Transverse colon (tissue), 4 donors: ENCODE measurements around the gene FCHSD2. TPM values are rescaled to one million over a fixed set of nuclear protein-coding genes. Genes with fewer than 3 reads are reported as not detected.
A peak's percentile ranks its signal among the peaks of the same experiment; 100 is the strongest.

Experiments
- DNase-seq: peaks from one replicate; pipeline ENCODE4 v3.0.0-alpha.2; 2019
- H3K27ac ChIP-seq, 4 donors: fragments of 200-600 bp; sonication (generic); 2 replicates each; pipeline ENCODE4 v1.5.1; 2016 to 2018; ENCODE audit warnings: inconsistent platforms in 4 of 4
- H3K27me3 ChIP-seq: fragments of 200-600 bp; sonication (generic); 2 replicates; pipeline ENCODE4 v1.5.1; 2017; ENCODE audit warnings: inconsistent platforms
- H3K36me3 ChIP-seq, 4 donors: fragments of 200-600 bp; sonication (generic); 2 replicates each; pipeline ENCODE4 v1.5.1; 2017 to 2019; ENCODE audit warnings: inconsistent platforms in 4 of 4
- H3K4me1 ChIP-seq, 4 donors: fragments of 200-600 bp; sonication (generic); 2 replicates each; pipeline ENCODE4 v1.5.1; 2017 to 2020; ENCODE audit warnings: inconsistent platforms in 4 of 4
- H3K4me3 ChIP-seq, 4 donors: fragments of 200-600 bp; sonication (generic); 1 replicate in 1 of 4; 2 replicates in 3 of 4; pipeline versions ENCODE4 v1.5.1 to v1.6.1; 2017 to 2019; ENCODE audit warnings: inconsistent platforms in 4 of 4
- H3K9me3 ChIP-seq, 2 donors: fragments of 200-600 bp; sonication (generic); 2 replicates each; pipeline ENCODE4 v1.5.1; 2017 to 2019; ENCODE audit warnings: inconsistent platforms in 2 of 2
- EP300 ChIP-seq: sonication (generic); formaldehyde crosslinking; IDR thresholded peaks from one replicate; pipeline ENCODE4 v1.6.1; 2017; ENCODE audit warnings: antibody characterized with exemption, low read depth
- POLR2A ChIP-seq: fragments of 450-650 bp; IDR thresholded peaks from one replicate; pipeline ENCODE4 v1.6.1; 2016; ENCODE audit warnings: antibody characterized with exemption, mild to moderate bottlenecking, moderate library complexity
- POLR2AphosphoS5 ChIP-seq, 3 donors: sonication (generic); formaldehyde crosslinking; IDR thresholded peaks; one replicate each; pipeline ENCODE4 v1.6.1; 2016; ENCODE audit warnings: antibody characterized with exemption in 3 of 3
- WGBS, 2 donors: methylation state at CpG; one replicate each; pipeline ENCODE4 v1.1.5; 2018; ENCODE audit warnings: low coverage in 1 of 2; 5-methylcytosine and 5-hydroxymethylcytosine counted together
- in situ Hi-C, 4 donors: fragments of 200-750 bp; cut with MboI; loops; one replicate each; pipeline versions ENCODE4 v1.15.0 to v1.15.1; 2017; ENCODE audit warnings: low sequenced_read_pairs in 3 of 4, low pct_ligation_motif_present in 1 of 4, low pct_unique_long_range_greater_than_20kb in 1 of 4
- intact Hi-C: fragments of 100-400 bp; cut with DNase I; formaldehyde crosslinking; loops from one replicate; pipeline ENCODE4 v1.15.1; 2023; ENCODE audit warnings: low total_unique reads
- total RNA-seq, 4 donors: library from RNA; depleted of rRNA; stranded (reverse); fragments of >200 nt; gene quantifications; one replicate each; pipeline ENCODE4 v1.1.0, GENCODE V29; 2016
- TF ChIP-seq, protein P1 (sequence below), 5 experiments: fragments of 200-600 bp in 3 of 5; fragments of 450-650 bp in 2 of 5; sonication (generic) in 3 of 5; IDR thresholded peaks; 1 replicate in 2 of 5; 2 replicates in 3 of 5; pipeline ENCODE4 v1.5.1; 2016 to 2017; ENCODE audit warnings: antibody characterized with exemption in 5 of 5, inconsistent platforms in 3 of 5, mild to moderate bottlenecking in 2 of 5, moderate library complexity in 1 of 5

Gene FCHSD2
- total RNA-seq, 4 donors from 2014 or later: 9.1 to 15.9 (median 15.0) TPM

DNA sequence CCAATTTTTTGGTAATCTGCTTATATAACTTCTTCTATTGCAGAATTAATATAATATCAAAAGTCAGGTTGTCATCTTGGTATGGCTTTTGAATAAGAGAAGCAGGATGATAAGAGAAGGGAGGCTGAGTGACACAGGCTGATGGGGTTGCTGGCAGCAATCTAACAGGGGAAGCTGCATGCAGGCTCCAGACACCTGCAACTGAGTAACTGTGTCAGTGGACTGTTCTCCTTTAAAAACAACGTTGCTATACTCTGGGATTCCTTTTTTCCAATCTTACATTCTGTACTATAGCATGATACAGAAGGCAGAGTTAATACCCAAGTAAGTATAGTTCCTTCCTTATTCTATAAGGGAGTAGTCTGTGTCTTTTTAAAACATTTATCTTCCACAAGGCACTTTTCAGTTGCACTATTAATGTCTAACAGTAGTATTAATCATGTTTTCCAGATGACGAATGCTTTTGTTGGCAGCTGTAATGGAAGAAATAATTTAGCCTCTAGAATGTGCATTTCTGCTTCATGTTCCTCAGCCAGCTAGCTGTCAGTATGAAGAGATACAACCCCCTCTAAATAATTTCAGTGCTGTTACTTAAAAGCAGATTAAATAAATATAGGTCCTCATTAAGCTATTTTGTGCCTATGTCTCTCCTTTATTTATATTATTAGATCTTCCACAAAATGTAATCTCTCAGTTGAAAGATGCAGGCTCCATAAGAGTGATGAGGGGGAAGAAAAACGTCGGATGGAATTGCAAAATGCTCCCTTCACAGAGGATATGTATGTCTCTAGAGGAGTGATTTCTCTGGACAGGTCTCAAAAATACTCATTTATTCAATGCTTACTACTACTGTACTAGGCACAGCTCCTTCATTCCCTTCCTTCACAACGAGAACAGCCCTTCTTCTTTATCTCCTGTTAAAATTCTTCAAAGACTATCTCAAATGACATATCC is 277.1 kb downstream of the FCHSD2 start:
- H3K36me3 ChIP-seq: no peaks in the 10 kb centered on the region
- no peak overlapping the region for H3K4me3 ChIP-seq
- in situ Hi-C loops (no loop called here), intact Hi-C loops (no loop called here)
- DNase-seq: no peak
- peaks cover 0 to 18% (median 4%) of the 10 kb centered on the region in 4 donors for H3K4me1 ChIP-seq
- WGBS, 2 donors: 17 to 52% methylated on average over 2 to 5 of the region's 5 CpGs
- H3K27me3 ChIP-seq: no peaks in the 10 kb centered on the region
- no peak for TF ChIP-seq POLR2AphosphoS5 (IDR thresholded peaks at IDR 0.05)
- no peak for TF ChIP-seq POLR2A
- TF ChIP-seq EP300: no peak
- TF ChIP-seq, protein P1, sequence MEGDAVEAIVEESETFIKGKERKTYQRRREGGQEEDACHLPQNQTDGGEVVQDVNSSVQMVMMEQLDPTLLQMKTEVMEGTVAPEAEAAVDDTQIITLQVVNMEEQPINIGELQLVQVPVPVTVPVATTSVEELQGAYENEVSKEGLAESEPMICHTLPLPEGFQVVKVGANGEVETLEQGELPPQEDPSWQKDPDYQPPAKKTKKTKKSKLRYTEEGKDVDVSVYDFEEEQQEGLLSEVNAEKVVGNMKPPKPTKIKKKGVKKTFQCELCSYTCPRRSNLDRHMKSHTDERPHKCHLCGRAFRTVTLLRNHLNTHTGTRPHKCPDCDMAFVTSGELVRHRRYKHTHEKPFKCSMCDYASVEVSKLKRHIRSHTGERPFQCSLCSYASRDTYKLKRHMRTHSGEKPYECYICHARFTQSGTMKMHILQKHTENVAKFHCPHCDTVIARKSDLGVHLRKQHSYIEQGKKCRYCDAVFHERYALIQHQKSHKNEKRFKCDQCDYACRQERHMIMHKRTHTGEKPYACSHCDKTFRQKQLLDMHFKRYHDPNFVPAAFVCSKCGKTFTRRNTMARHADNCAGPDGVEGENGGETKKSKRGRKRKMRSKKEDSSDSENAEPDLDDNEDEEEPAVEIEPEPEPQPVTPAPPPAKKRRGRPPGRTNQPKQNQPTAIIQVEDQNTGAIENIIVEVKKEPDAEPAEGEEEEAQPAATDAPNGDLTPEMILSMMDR (IDR thresholded peaks at IDR 0.05): no peak
- H3K27ac ChIP-seq: peak overlapping the region in 1 of 4 donors; percentile 8
- H3K9me3 ChIP-seq: no peaks in the 10 kb centered on the region

DNA sequence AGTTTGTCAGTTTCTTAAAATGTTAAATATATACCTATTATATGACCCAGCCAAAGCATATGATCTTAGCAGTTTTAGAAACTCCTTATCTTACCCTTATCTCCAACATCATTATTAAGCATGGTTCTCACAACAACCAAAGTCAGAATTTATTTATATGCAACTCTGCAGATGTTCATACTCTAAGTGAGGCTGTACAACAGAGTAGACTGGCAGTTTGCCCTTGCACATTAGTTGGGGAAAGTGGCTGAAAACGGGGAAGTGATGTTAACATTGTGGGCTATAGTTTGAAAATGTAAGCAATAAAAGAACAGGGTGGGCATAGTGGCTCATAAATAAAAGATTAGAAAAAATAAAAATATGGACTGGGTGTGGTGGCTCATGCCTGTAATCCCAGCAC is 278.2 kb downstream of the FCHSD2 start:
- intact Hi-C loops: no loop called here
- TF ChIP-seq, protein P1 (IDR thresholded peaks at IDR 0.05): no peak
- TF ChIP-seq EP300 (no peak), POLR2AphosphoS5 (IDR thresholded peaks at IDR 0.05) (no peak), POLR2A (no peak)
- WGBS, 2 donors: 38 to 53% methylated on average over 1 of the region's 1 CpG
- no peak overlapping the region for H3K27ac ChIP-seq
- H3K36me3 ChIP-seq: no peaks in the 10 kb centered on the region
- peaks cover 0 to 18% (median 4%) of the 10 kb centered on the region in 4 donors for H3K4me1 ChIP-seq
- no peaks in the 10 kb centered on the region for H3K9me3 ChIP-seq
- no peak overlapping the region for H3K4me3 ChIP-seq
- in situ Hi-C loops: no loop called here
- no peak for DNase-seq
- H3K27me3 ChIP-seq: no peaks in the 10 kb centered on the region

GRCh38 chr11:72863091-72863490 is 279.0 kb downstream of the FCHSD2 start:
- 96 to 100% methylated on average over 1 of the region's 1 CpG for WGBS, 2 donors

GRCh38 chr11:72860592-72860991 is 281.5 kb downstream of the FCHSD2 start:
- TF ChIP-seq POLR2AphosphoS5 (IDR thresholded peaks at IDR 0.05) (no peak), POLR2A (no peak), EP300 (no peak)
- TF ChIP-seq, protein P1 (IDR thresholded peaks at IDR 0.05): no peak
- 95 to 100% methylated on average over 1 to 4 of the region's 4 CpGs for WGBS, 2 donors
- Histone ChIP-seq H3K9me3 (no peaks in the 10 kb centered on the region), H3K27ac (no peak overlapping the region), H3K27me3 (no peaks in the 10 kb centered on the region), H3K4me1 (peaks cover 0 to 17% (median 7%) of the 10 kb centered on the region in 4 donors), H3K36me3 (no peaks in the 10 kb centered on the region), H3K4me3 (no peak overlapping the region)
- intact Hi-C loops (no loop called here), in situ Hi-C loops (no loop called here)
- no peak for DNase-seq

More at GRCh38 chr11:72863091-72863490, 279.0 kb downstream of the FCHSD2 start:
- TF ChIP-seq EP300 (no peak), POLR2AphosphoS5 (IDR thresholded peaks at IDR 0.05) (no peak), POLR2A (no peak)
- TF ChIP-seq, protein P1 (IDR thresholded peaks at IDR 0.05): no peak
- Histone ChIP-seq H3K36me3 (no peaks in the 10 kb centered on the region), H3K4me1 (peaks cover 0 to 18% (median 4%) of the 10 kb centered on the region in 4 donors), H3K27me3 (no peaks in the 10 kb centered on the region), H3K4me3 (no peak overlapping the region), H3K27ac (no peak overlapping the region), H3K9me3 (no peaks in the 10 kb centered on the region)
- no peak for DNase-seq
- in situ Hi-C loops: no loop called here
- intact Hi-C loops: no loop called here
